Erythroblast (primary cell): Measurements from ENCODE around the gene PCGF2.

Experiments
- GATA1 ChIP-seq: IDR thresholded peaks from 2 replicates; pipeline ENCODE4 v1.6.1; 2011; ENCODE audit warnings: low read depth, mild to moderate bottlenecking, control low read depth, low read length, moderate library complexity
- POLR2A ChIP-seq: IDR thresholded peaks from 2 replicates; pipeline ENCODE4 v1.6.1; 2011; ENCODE audit warnings: mild to moderate bottlenecking, low read length

DNA sequence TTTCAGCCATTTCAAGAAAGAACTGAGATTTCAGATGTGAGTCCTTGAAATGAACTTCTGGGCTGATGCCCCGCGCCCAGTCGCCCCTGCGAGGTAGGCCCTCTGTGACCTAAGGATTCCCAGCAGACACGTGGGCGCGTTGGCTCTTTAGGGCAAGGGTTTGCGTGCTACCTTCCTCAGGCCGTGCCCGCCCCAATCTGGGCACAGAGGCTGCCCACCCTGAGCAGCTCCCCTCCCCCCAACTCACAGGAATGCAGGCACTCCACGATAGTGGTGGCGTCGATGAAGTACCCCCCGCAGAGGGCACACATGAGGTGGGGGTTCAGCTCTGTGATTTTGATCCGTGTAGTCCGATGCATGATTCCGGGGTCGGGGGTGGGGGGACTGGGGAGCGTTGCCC lies 8.1 kb downstream of the PCGF2 start:
- TF ChIP-seq GATA1 (no peak), POLR2A (no peak)
